ENCODE data around the gene DUSP15. TPM values are rescaled to one million over a fixed set of nuclear protein-coding genes. Genes with fewer than 3 reads are reported as not detected.
A peak's percentile ranks its signal among the peaks of the same experiment; 100 is the strongest.

DUSP15 gene
- total and polyA plus RNA-seq, 3 donors from 2014 or later = 175 to 274 (median 182) TPM

- intact Hi-C loops (cut with DNase I; ENCODE audit: low total_unique reads) = no loop called here
- no peak for TF ChIP-seq POLR2A (IDR thresholded peaks at IDR 0.05)
- no peak for TF ChIP-seq CTCF (IDR thresholded peaks at IDR 0.05)
- DNase-seq = peak; percentile 4
- no peaks in the 10 kb centered on the region for H3K27me3 ChIP-seq
- H3K36me3 ChIP-seq (ENCODE audit: low read depth, missing control alignments) = no peaks in the 10 kb centered on the region
- WGBS, 2 donors = 96 to 97% methylated on average over 5 of the region's 5 CpGs
- H3K4me1 ChIP-seq = no peaks in the 10 kb centered on the region
- H3K9me3 ChIP-seq = no peaks in the 10 kb centered on the region
- no peak overlapping the region for H3K4me3 ChIP-seq
- H3K27ac ChIP-seq = no peak overlapping the region
Measured at GRCh38 chr20:31907046-31907445, 36.7 kb upstream of the DUSP15 start.

- H3K9me3 ChIP-seq = no peaks in the 10 kb centered on the region
- H3K36me3 ChIP-seq (ENCODE audit: low read depth, missing control alignments) = no peaks in the 10 kb centered on the region
- intact Hi-C loops (cut with DNase I; ENCODE audit: low total_unique reads) = no loop called here
- no peak overlapping the region for H3K27ac ChIP-seq
- DNase-seq = no peak
- no peaks in the 10 kb centered on the region for H3K4me1 ChIP-seq
- H3K4me3 ChIP-seq = no peak overlapping the region
- H3K27me3 ChIP-seq = no peaks in the 10 kb centered on the region
- 75 to 80% methylated on average over 4 to 5 of the region's 5 CpGs for WGBS, 2 donors
- no peak for TF ChIP-seq CTCF (IDR thresholded peaks at IDR 0.05)
Measured at GRCh38 chr20:31906001-31906400, 35.7 kb upstream of the DUSP15 start.

- Histone ChIP-seq H3K9me3 (no peaks in the 10 kb centered on the region), H3K36me3 (ENCODE audit: low read depth, missing control alignments) (no peaks in the 10 kb centered on the region), H3K4me1 (no peaks in the 10 kb centered on the region), H3K27me3 (no peaks in the 10 kb centered on the region), H3K4me3 (no peak overlapping the region), H3K27ac (no peak overlapping the region)
- DNase-seq = no peak
- intact Hi-C loops (cut with DNase I; ENCODE audit: low total_unique reads) = no loop called here
- WGBS, 2 donors = 67 to 78% methylated on average over 1 of the region's 1 CpG
- TF ChIP-seq POLR2A (IDR thresholded peaks at IDR 0.05) = no peak
- no peak for TF ChIP-seq CTCF (IDR thresholded peaks at IDR 0.05)
Measured at GRCh38 chr20:31903627-31904386, 33.5 kb upstream of the DUSP15 start.

GRCh38 chr20:31901615-31902014, 31.3 kb upstream of the DUSP15 start:
- no peak overlapping the region for H3K4me3 ChIP-seq
- 93 to 95% methylated on average over 6 of the region's 6 CpGs for WGBS, 2 donors
- no peaks in the 10 kb centered on the region for H3K4me1 ChIP-seq
- H3K9me3 ChIP-seq = no peaks in the 10 kb centered on the region
- no peaks in the 10 kb centered on the region for H3K27me3 ChIP-seq
- no peak for DNase-seq
- no peaks in the 10 kb centered on the region for H3K36me3 ChIP-seq (ENCODE audit: low read depth, missing control alignments)
- no peak overlapping the region for H3K27ac ChIP-seq
- intact Hi-C loops (cut with DNase I; ENCODE audit: low total_unique reads) = no loop called here
- TF ChIP-seq CTCF (IDR thresholded peaks at IDR 0.05) = no peak

- intact Hi-C loops (cut with DNase I; ENCODE audit: low total_unique reads) = no loop called here
- WGBS, 2 donors = 84 to 86% methylated on average over 7 to 9 of the region's 9 CpGs
- no peaks in the 10 kb centered on the region for H3K4me1 ChIP-seq
- TF ChIP-seq CTCF (IDR thresholded peaks at IDR 0.05) = no peak
- no peak for TF ChIP-seq POLR2A (IDR thresholded peaks at IDR 0.05)
- H3K36me3 ChIP-seq (ENCODE audit: low read depth, missing control alignments) = no peaks in the 10 kb centered on the region
- no peaks in the 10 kb centered on the region for H3K9me3 ChIP-seq
- DNase-seq = no peak
- no peaks in the 10 kb centered on the region for H3K27me3 ChIP-seq
- no peak overlapping the region for H3K4me3 ChIP-seq
- no peak overlapping the region for H3K27ac ChIP-seq
Measured at GRCh38 chr20:31897541-31897940, 27.2 kb upstream of the DUSP15 start.
